ENCODE results near the gene NME3. TPM values are rescaled to one million over a fixed set of nuclear protein-coding genes. Genes with fewer than 3 reads are reported as not detected.

NME3 gene
- 10 to 100 TPM; 35.5 to 43.7 (median 43.2) TPM for polyA plus RNA-seq (ENCODE audit: insufficient read length in 3 of 3)
- long read RNA-seq, donor 1, transcript NME3-201 (5 exons, 1,069 nt) = major isoform, 23 of 45 reads
- long read RNA-seq, donor 1, transcript NME3-210 (2 exons, 752 nt) = minor isoform, 5 of 45 reads
- long read RNA-seq, donor 1, transcript NME3-209 (4 exons, 913 nt) = minor isoform, 10 of 45 reads
- long read RNA-seq, donor 1, partial matches to known transcripts = 0 of 45 reads
- long read RNA-seq, donor 1, other reads (novel, unspliced or antisense) = 0 of 45 reads
- long read RNA-seq, donor 2, transcript NME3-210 (2 exons, 752 nt) = minor isoform, 6 of 43 reads
- long read RNA-seq, donor 2, transcript NME3-201 (5 exons, 1,069 nt) = major isoform, 24 of 43 reads
- long read RNA-seq, donor 2, transcript NME3-209 (4 exons, 913 nt) = minor isoform, 6 of 43 reads
- long read RNA-seq, donor 2, partial matches to known transcripts = 0 of 43 reads
- long read RNA-seq, donor 2, other reads (novel, unspliced or antisense) = 0 of 43 reads
- long read RNA-seq, donor 3, transcript NME3-204 (4 exons, 920 nt) = minor isoform, 5 of 41 reads
- long read RNA-seq, donor 3, transcript NME3-201 (5 exons, 1,069 nt) = major isoform, 16 of 41 reads
- long read RNA-seq, donor 3, transcript NME3-202 (3 exons, 1,014 nt) = minor isoform, 6 of 41 reads
- long read RNA-seq, donor 3, transcript NME3-209 (4 exons, 913 nt) = minor isoform, 10 of 41 reads
- long read RNA-seq, donor 3, partial matches to known transcripts = 0 of 41 reads
- long read RNA-seq, donor 3, other reads (novel, unspliced or antisense) = 0 of 41 reads
- long read RNA-seq, donor 4, transcript NME3-209 (4 exons, 913 nt) = minor isoform, 13 of 81 reads
- long read RNA-seq, donor 4, transcript NME3-202 (3 exons, 1,014 nt) = minor isoform, 13 of 81 reads
- long read RNA-seq, donor 4, transcript NME3-210 (2 exons, 752 nt) = minor isoform, 10 of 81 reads
- long read RNA-seq, donor 4, transcript NME3-201 (5 exons, 1,069 nt) = major isoform, 32 of 81 reads
- long read RNA-seq, donor 4, partial matches to known transcripts = 0 of 81 reads
- long read RNA-seq, donor 4, other reads (novel, unspliced or antisense) = 5 of 81 reads
- long read RNA-seq, donor 5, transcript NME3-201 (5 exons, 1,069 nt) = major isoform, 23 of 32 reads
- long read RNA-seq, donor 5, transcript NME3-204 (4 exons, 920 nt) = minor isoform, 5 of 32 reads
- long read RNA-seq, donor 5, partial matches to known transcripts = 0 of 32 reads
- long read RNA-seq, donor 5, other reads (novel, unspliced or antisense) = 0 of 32 reads
- long read RNA-seq, donor 6, transcript NME3-201 (5 exons, 1,069 nt) = major isoform, 23 of 49 reads
- long read RNA-seq, donor 6, transcript NME3-202 (3 exons, 1,014 nt) = minor isoform, 8 of 49 reads
- long read RNA-seq, donor 6, transcript NME3-209 (4 exons, 913 nt) = minor isoform, 6 of 49 reads
- long read RNA-seq, donor 6, partial matches to known transcripts = 5 of 49 reads
- long read RNA-seq, donor 6, other reads (novel, unspliced or antisense) = 0 of 49 reads
- long read RNA-seq, donor 7, transcript NME3-201 (5 exons, 1,069 nt) = major isoform, 21 of 51 reads
- long read RNA-seq, donor 7, transcript NME3-202 (3 exons, 1,014 nt) = minor isoform, 5 of 51 reads
- long read RNA-seq, donor 7, transcript NME3-210 (2 exons, 752 nt) = minor isoform, 5 of 51 reads
- long read RNA-seq, donor 7, transcript NME3-209 (4 exons, 913 nt) = minor isoform, 9 of 51 reads
- long read RNA-seq, donor 7, partial matches to known transcripts = 0 of 51 reads
- long read RNA-seq, donor 7, other reads (novel, unspliced or antisense) = 6 of 51 reads
- long read RNA-seq, donor 8, transcript NME3-201 (5 exons, 1,069 nt) = major isoform, 11 of 22 reads
- long read RNA-seq, donor 8, transcript NME3-209 (4 exons, 913 nt) = minor isoform, 5 of 22 reads
- long read RNA-seq, donor 8, partial matches to known transcripts = 0 of 22 reads
- long read RNA-seq, donor 8, other reads (novel, unspliced or antisense) = 0 of 22 reads
- long read RNA-seq, donor 9, transcript NME3-202 (3 exons, 1,014 nt) = minor isoform, 6 of 53 reads
- long read RNA-seq, donor 9, transcript NME3-201 (5 exons, 1,069 nt) = major isoform, 29 of 53 reads
- long read RNA-seq, donor 9, transcript NME3-209 (4 exons, 913 nt) = minor isoform, 8 of 53 reads
- long read RNA-seq, donor 9, partial matches to known transcripts = 0 of 53 reads
- long read RNA-seq, donor 9, other reads (novel, unspliced or antisense) = 0 of 53 reads
- long read RNA-seq, donor 10, transcript NME3-209 (4 exons, 913 nt) = minor isoform, 10 of 40 reads
- long read RNA-seq, donor 10, transcript NME3-201 (5 exons, 1,069 nt) = major isoform, 16 of 40 reads
- long read RNA-seq, donor 10, transcript NME3-202 (3 exons, 1,014 nt) = minor isoform, 8 of 40 reads
- long read RNA-seq, donor 10, partial matches to known transcripts = 0 of 40 reads
- long read RNA-seq, donor 10, other reads (novel, unspliced or antisense) = 0 of 40 reads
- long read RNA-seq, donor 11, transcript NME3-209 (4 exons, 913 nt) = minor isoform, 5 of 24 reads
- long read RNA-seq, donor 11, transcript NME3-201 (5 exons, 1,069 nt) = major isoform, 7 of 24 reads
- long read RNA-seq, donor 11, partial matches to known transcripts = 5 of 24 reads
- long read RNA-seq, donor 11, other reads (novel, unspliced or antisense) = 0 of 24 reads
- long read RNA-seq, donor 12, transcript NME3-210 (2 exons, 752 nt) = minor isoform, 5 of 58 reads
- long read RNA-seq, donor 12, transcript NME3-201 (5 exons, 1,069 nt) = major isoform, 23 of 58 reads
- long read RNA-seq, donor 12, transcript NME3-202 (3 exons, 1,014 nt) = minor isoform, 11 of 58 reads
- long read RNA-seq, donor 12, transcript NME3-209 (4 exons, 913 nt) = minor isoform, 13 of 58 reads
- long read RNA-seq, donor 12, partial matches to known transcripts = 0 of 58 reads
- long read RNA-seq, donor 12, other reads (novel, unspliced or antisense) = 0 of 58 reads
- long read RNA-seq, donor 13, transcript NME3-202 (3 exons, 1,014 nt) = major isoform, 6 of 31 reads
- long read RNA-seq, donor 13, transcript NME3-209 (4 exons, 913 nt) = major isoform, 6 of 31 reads
- long read RNA-seq, donor 13, transcript NME3-201 (5 exons, 1,069 nt) = major isoform, 6 of 31 reads
- long read RNA-seq, donor 13, partial matches to known transcripts = 0 of 31 reads
- long read RNA-seq, donor 13, other reads (novel, unspliced or antisense) = 7 of 31 reads
- long read RNA-seq, donor 14 = 0 reads
- long read RNA-seq, donor 15 = 0 reads
- long read RNA-seq, donor 16, transcript NME3-201 (5 exons, 1,069 nt) = major isoform, 31 of 58 reads
- long read RNA-seq, donor 16, transcript NME3-209 (4 exons, 913 nt) = minor isoform, 6 of 58 reads
- long read RNA-seq, donor 16, transcript NME3-210 (2 exons, 752 nt) = minor isoform, 5 of 58 reads
- long read RNA-seq, donor 16, partial matches to known transcripts = 6 of 58 reads
- long read RNA-seq, donor 16, other reads (novel, unspliced or antisense) = 0 of 58 reads

DNA sequence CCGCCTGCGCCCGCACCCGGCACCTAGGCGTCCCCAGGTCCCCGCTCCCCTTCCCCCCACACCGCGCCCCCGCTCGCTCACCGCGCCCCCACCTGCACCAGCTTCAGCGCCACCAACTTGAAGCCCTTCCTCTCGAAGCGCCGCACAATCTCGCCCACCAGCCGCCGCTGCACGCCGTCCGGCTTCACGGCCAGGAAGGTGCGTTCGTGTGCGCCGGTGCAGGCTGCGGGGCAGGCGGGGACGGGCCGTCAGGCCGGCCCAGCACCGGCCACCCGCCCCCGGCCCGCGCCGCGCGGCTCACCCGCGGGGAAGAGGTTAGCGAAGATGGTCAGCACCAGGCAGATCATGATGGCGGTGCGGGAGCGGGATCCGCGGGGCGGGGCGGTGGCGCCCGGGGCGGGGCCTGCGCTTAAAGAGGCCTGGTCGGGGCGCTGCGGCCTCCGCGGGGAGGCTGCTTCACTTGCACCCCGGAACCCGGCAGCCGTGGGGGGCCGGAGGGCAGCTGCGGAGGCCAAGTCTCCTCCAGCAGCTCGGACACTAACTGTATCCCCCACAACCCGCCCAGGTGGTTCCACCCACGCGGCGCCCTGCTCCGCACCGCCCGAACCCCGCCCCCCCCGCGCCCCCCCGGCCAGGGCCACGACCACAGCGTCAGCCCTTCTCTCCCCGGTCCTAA lies at the start of gene NME3:
NME3 (minus strand) TSS at position 356 of the 676 bp plus-strand sequence; CDS start at position 347, 9 bp downstream.
- DNase-seq = no peak

DNA sequence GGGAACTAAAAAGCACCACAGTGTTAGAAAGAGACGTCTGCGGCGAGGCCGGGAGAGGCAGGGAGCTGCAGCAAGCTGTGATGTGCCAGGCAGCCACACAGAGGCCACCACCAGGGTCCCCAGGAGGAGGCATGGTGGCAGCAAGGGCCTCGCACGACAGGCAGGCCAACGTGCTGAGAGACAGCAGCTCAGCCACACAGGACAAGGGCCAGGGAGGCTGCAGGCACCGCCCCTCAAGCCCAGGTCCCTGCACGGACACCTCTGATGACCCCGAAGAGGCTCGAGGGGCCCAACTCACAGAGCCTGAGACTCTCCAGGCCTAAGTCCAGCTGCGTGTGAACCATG lies 49.6 kb upstream of the NME3 start:
- DNase-seq = no peak

DNA sequence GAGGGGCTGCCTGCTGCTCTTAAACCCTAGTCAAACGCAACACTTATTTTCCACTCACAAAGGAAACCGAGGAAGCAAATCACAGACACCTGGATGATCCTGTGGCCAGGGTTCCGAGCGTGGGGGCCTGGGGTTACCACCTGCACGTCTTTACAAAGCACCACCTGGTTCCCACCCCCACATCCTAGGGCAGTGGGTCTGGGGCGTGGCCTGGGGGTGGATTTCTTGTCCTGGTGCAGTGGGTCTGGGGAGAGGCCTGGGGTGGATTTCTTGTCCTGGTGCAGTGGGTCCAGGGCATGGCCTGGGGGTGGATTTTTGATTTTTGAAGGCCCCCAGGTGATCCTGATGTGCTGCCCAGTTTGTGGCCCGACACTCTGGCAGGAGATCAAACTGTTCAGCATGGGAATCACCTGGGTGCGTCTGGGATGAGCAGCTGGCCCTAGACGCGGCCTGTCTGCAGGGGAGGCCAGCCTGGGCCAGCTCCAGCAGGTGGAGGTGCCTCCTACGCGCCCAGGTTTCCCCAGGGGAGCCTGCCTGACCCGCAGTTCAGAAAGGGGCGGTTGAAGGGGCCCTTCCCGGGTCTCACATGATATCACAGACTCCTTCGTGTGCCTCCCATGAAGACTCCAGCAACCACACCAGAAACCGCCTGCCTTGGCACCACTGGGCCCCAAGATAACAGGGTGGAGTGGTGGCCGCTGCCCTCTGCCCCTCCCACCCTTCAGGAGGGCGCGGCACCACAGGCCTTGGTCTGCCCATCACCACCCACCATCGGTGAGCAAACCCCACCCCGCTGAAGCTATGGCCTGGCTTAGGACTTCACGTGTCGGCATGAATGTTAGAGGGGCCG lies 49.0 kb upstream of the NME3 start:
- DNase-seq = no peak

DNA sequence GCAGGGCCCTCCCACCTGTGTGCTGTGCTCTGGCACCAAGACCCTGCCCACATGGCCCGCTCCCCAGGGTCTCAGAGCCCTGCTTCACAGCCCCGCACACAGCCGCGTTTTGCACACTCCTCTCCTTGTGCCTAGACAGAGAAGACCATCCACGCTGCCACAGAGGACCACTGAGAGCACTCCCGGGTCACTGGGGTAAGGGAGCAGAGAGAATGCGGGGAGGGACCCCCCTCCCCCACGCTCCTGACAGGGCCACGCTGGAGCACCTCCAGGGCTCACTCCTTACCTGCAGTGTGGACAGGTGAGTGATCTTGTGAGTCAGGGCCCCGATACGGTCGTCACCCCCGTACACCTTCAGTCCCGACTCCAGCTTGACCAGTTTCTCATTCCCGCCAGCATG lies 48.3 kb upstream of the NME3 start:
- DNase-seq = no peak

DNA sequence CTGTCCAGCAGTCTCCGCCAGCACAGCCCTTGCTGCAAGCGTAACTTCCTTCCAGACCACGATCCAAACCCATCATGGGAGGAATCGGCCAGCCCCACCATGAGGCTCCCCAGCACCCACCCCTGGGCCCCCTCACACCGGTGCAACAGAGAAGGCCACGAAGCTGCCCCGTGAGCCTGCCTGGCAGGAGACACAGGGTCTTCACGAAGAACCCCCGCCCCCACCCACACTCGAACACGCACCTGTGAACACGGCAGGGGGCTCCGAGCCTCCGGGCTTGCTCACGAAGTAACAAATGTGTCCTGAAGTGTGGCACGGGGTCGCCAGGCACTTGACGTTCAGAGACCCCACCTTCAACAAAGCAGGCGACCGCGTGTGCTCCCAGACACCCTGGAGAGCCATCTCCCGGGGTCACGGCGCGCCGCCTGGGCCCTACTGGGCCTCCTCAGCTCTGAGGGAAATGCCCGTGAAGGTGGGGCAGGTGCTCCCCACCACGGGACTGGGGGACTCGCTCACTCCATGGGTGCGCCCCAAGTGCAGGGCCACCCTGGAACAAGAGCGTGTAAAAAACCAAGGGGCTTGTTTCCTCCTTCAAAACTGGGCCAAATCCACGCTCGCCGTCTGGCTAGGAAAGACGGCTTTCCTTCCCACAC lies 47.7 kb upstream of the NME3 start:
- DNase-seq = no peak

DNA sequence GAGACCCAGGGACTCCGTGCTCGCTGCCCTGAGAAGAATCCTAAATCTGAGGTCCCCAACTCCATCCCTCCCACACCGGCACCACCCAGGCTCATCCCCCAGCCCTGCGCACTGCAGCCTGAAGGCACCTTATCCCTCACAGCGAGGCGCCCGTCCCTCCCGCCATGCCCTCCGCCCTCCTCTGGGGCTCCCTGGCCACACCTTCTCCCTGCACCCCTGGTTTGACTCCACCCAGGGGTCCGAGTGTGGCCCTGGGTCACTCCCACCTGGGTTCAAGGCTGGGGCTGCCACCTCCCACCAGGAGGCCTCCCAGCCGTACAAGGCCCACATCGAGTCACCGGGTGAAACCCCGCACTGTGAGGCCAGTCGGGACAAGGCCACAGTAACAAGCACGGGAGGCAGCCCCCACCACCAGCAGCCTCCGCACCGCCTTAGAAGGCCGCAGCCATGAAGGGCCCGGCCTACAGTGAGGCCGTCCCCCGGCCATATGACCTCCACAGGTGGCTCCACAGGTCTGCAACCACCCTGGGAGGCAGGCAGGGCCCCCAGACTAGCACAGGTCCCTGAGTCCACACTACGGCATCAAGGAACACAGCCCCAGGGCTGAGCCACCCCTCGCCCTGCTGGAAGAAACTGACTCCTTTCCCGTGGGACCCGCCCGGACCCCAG lies 47.0 kb upstream of the NME3 start:
- DNase-seq = no peak

DNA sequence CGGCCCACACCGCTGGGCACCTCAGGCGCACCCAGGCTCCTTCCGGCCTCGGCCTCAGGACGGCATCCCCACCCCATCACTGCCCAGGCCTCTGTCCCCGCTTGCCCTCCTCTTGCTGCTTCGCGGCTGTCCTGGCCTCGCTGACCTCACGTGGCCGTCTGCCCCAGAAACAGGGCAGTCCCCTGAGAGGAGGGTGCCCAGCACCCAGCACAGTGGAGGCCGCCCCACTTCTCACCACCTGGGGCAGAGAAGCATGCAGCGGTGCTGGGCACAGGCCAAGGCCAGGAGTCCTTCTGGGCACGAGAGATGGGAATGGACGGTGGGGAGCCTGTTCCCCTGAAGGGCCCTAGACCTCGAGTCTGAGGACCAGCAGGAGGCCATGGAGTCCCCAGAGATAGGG lies 46.4 kb upstream of the NME3 start:
- DNase-seq = no peak

DNA sequence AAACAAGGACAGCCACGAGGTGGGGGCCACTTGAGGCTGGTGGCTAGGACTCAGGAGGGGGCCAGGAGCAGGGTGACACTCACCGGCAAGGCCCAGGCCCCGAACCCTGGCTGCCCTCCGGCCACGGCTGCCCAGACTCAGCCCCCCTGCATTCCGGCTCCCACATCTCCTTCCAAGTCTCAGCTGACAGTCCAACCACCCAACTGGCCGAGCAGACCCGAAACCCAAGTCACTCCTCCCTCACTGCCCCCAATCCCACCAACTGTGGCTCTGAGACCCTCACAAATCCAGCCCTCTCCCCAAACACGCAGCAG lies 45.9 kb upstream of the NME3 start:
- DNase-seq = no peak

DNA sequence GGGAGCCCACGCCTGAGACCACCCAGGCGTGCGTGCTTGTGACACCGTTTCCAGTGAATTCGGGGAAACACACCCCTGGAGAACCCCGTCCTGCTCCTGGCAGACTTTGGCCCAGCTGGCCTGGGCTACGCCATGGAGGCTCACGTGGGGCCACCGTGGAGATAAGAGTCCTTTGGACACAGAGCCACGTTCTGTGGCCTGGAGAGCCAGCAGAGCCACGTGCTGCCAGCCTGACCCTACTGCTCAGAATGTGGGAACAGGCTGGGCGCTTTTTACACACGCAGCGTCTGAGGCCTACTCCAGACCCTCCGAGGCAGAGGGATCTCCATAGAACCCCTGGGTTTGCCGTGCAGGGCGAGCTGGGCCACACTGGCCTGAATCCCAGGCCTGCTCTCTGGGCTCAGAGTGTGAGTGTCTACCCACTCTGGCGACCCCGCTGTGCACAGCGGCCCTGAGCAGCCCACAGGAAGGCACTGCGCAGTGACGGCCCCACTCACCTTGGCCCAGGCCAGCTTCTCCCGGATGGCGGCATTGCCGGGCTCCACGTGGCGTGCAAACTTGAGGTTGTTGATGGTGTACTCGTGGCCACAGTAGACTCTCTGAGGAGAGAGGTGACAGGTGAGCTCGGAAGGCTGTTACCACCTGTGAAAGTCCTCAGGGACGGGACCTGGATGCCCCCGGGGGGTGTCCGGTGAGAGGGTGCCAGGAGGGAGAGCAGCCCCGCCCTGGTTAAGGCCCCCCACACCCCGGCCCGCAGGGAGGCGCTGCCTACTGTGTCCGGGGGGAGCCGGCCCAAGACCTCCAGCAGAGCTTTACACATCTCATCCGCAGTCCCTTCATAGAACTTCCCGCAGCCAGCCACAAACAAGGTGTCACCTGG lies 45.3 kb upstream of the NME3 start:
- no peak for DNase-seq

DNA sequence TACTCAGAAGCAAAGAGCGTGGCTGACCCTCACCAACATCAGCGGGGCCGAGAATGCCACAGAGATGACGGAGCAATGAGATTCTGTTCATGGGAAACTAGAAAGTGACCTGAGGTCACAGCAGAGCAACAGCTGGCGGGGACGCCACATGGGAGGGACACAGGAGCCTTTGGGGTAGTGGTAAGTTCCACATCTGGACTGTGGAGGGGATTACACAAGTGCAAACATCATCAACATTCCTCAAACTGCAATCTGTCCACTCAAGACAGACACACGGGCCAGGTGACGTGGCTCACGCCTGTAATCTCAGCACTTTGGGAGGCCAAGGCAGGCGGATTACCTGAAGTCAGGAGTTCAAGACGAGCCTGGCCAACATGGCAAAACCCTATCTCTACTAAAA lies 44.1 kb upstream of the NME3 start:
- no peak for DNase-seq

DNA sequence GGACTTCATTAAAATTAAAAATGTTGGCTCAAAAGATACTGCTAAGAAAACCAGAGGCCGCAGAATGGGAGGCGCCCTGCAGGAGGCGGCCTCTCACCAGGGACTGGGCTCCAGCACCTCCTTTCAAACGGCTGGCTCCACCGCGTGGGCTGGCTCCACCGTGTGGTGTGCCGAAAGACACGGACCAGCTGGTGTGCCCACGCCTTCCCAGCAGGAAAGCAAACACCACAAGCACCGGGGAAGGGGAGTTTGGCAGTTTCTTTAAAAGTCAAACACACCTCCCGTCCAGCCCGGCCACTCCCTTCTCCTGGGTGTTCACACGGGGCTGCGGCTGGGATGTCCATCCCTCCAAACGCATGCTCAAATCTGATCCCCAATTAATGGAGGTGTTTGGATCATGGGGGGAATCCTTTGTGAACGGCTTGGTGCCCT lies 41.4 kb upstream of the NME3 start:
- peak; percentile 69 for DNase-seq

DNA sequence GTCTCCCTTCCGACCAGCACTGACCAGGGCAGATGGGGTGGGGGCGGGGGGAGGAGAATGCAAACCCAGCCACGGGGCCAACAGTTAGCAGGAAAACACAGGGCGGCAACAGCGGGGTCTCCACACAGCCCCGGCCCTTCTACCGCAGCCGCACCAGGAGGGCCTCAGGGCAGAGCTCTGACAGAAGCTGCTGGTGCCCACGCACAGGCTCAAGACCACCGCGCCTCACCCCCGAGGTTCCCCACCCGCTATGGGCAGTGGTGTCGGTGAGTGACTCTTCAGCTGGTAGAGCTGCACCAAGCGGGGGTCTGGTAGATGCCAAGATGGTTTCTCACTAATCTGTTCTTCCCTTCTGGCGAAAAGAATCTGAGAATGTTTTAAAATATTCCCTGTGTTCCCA lies 39.2 kb upstream of the NME3 start:
- no peak for DNase-seq

DNA sequence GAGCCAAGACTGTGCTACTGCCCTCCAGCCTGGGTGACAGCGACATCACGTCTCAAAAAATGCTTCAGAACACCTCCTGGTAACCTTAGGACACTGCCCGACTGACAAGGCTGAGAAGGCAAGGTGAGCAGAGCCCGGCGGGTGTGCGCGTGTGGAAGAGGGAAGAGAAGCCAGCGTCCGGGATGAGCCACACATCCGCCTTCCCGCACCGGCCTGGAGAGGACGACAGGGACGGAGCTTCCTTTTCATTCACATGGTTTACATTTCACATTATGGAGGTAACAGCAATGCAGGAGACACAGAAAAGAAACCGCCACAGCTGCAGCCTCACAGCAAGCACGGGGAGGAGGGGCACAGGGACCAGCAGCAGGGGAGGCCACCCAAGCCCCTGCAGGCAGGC lies 38.8 kb upstream of the NME3 start:
- DNase-seq = no peak
